Astrocyte of the cerebellum (primary cell): ENCODE results near the gene SPRY1.

ENCODE experiments used
- DNase-seq: peaks from one replicate; pipeline ENCODE4 v3.0.0-alpha.2; 2011; ENCODE audit warnings: low read depth
- H3K4me3 ChIP-seq: 2 replicates; pipeline ENCODE4 v1.5.1; 2011; ENCODE audit warnings: mild to moderate bottlenecking, low read depth, low read length, moderate library complexity
- in situ Hi-C: cut with HindIII; loops from 2 replicates; pipeline ENCODE4 v1.10.0; 2017; ENCODE audit warnings: low sequenced_read_pairs
- TF ChIP-seq, protein P1 (sequence below): IDR thresholded peaks from 2 replicates; pipeline ENCODE4 v1.5.1; 2012; ENCODE audit warnings: low read length, low read depth, moderate library complexity, mild to moderate bottlenecking; ENCODE audit errors: missing control alignments

SPRY1 gene

DNA sequence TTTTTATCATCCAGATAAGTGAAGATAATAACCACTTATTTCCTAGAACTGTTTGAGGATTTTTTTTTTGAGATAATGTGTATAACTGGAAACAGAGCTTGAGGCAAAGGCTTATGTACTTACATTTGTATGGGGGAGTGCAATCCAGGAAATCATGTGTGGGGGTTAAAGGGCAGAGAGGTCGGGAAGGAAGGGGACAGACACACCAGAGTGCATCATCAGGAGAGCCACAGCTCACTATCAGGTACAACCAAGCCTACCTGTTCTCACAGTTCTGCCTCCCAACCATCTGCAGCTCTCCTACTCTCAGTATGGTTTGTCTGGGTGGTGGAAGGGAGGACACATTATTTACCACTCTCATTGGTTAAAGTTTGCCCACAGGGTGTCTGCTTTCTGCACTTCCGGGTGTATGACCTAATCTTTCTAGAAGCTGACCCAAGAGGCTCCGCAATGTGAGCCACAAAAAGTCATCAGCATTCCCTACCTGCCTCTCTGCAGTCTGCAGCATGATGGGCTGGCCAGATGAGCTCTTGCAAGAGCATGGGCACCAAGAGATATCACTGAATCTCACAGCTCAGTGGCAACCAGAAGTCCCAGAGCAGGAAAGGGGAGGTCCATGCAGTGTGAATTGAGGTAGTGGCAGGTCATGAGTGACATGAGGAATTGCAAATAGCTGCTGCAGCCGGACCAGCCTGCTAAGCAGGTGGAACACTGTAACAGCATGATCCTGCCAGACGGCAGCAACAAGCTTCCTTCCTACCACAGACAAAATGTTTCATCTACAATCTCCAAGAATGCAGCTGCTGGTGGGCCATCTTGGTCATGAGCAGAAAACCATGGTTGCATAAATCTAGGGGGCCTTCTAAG lies 36.9 kb upstream of the SPRY1 start:
- H3K4me3 ChIP-seq: no peak overlapping the region
- in situ Hi-C loops: no loop called here
- TF ChIP-seq, protein P1, sequence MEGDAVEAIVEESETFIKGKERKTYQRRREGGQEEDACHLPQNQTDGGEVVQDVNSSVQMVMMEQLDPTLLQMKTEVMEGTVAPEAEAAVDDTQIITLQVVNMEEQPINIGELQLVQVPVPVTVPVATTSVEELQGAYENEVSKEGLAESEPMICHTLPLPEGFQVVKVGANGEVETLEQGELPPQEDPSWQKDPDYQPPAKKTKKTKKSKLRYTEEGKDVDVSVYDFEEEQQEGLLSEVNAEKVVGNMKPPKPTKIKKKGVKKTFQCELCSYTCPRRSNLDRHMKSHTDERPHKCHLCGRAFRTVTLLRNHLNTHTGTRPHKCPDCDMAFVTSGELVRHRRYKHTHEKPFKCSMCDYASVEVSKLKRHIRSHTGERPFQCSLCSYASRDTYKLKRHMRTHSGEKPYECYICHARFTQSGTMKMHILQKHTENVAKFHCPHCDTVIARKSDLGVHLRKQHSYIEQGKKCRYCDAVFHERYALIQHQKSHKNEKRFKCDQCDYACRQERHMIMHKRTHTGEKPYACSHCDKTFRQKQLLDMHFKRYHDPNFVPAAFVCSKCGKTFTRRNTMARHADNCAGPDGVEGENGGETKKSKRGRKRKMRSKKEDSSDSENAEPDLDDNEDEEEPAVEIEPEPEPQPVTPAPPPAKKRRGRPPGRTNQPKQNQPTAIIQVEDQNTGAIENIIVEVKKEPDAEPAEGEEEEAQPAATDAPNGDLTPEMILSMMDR: no peak
- no peak for DNase-seq

DNA sequence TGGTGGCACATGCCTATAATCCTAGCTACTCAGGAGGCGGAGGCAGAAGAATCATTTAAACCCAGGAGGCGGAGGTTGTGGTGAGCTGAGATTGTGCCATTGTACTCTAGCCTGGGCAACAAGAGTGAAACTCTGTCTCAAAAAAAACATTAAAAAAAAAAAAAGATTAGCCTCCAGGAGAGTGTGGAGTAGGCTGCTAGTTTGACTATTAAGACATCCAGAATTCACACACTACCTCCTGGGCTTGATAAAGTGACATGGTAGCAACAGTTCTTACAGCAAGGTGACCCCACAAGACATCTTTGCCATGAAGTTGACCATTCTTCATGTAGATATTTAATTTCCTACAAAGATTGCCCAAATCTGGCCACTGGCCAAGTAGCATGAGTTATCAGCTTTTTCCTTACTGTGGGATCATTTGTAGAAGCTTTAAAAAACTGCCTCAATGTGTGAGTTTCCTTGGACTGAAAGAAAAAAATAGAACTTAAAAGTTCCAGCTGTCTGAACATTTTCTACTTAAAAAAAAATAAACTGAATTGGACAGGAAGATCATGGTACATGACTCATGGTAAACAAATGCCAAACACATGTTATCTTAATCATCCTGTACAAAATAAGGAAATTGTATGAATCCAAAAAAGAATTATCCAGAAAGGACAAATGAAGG lies 35.3 kb upstream of the SPRY1 start:
- TF ChIP-seq, protein P1: no peak
- no peak overlapping the region for H3K4me3 ChIP-seq
- peak; percentile 43 for DNase-seq
- in situ Hi-C loops: no loop called here

DNA sequence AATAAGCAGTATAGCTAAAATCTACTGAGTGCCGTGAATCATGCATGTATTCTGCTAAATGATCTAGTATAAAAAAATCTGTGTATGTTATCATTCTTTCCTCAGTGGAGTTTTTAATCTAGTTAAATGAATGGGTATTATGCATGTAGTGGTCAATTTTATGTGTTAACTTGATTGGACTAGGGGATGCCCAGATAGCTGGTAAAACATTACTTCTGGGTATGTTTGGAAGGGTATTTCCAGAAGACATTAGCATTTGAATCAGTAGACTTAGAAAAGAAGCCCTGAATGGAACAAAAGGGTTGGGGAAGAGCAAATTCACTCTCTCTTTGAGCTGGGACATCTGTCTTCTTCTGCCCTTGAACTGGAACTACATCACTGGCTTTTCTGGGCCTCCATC lies 34.5 kb upstream of the SPRY1 start:
- in situ Hi-C loops: no loop called here
- DNase-seq: no peak
- TF ChIP-seq, protein P1: no peak

DNA sequence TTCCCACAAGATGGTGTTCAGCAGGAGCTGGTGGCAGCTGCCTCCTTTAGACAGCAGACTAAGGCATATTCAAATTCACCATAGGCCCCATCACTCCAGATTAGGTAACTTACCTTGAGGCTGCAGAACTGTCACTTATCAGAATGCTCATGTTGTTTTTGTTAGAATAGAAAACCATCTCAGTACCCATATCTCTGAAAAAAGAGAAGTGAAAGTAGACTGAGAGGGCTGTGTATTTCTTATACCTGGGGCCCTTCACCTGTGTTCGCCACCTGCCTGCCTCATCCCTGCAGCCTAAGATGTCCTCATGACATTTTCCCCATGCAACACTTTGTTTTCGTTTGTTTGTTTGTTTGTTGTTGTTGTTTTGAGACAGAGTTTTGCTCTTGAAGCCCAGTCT lies 32.9 kb upstream of the SPRY1 start:
- DNase-seq: no peak
- TF ChIP-seq, protein P1: no peak
- in situ Hi-C loops: no loop called here
- no peak overlapping the region for H3K4me3 ChIP-seq

More for the DNA sequence above, 34.5 kb upstream of the SPRY1 start:
- H3K4me3 ChIP-seq: no peak overlapping the region

DNA sequence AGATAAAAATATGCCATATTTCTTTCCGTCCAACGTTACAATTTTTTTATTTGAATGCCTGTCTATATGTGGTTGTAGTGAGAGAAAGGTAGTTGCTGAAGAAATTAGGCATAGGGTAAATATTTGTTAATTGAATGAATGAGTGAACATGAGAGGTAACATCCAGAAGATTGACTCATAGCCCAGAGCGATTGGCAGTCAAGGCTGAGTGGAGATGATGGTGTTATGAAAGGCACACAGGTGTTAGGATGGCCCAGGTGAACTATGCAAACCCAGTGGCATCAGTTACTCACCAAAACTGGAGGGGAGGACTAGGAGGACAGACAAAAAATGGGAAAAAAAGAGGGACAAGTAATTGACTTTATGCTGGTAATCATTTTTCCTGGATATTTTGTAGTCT lies 31.7 kb upstream of the SPRY1 start:
- H3K4me3 ChIP-seq: no peak overlapping the region
- DNase-seq: no peak
- TF ChIP-seq, protein P1: no peak
- in situ Hi-C loops: no loop called here

DNA sequence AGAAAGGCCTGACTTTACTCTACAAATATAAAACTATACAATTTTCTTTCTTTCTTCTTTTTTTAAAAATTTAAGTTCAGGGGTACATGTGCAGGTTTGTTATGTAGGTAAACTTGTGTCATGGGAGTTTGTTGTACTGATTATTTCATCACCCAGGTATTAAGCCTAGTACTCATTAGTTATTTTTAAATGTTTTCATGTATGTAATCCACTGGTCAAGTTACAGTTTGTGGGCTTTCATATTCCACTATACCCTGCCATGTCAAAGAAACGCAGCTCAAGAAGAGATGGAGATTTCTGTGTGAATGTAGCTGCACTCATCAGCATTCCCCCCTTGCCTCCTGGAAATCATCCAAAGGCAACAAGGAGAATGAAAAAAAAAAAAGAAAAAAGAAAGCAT lies 31.2 kb upstream of the SPRY1 start:
- H3K4me3 ChIP-seq: no peak overlapping the region
- DNase-seq: no peak
- TF ChIP-seq, protein P1: no peak
- in situ Hi-C loops: no loop called here
